GM03348 (cell line): ENCODE results near the gene C19orf85.

Source experiments
- DNase-seq: peaks from one replicate; pipeline ENCODE4 v3.0.0; 2012; ENCODE audit warnings: low spot score

C19orf85 gene

GRCh38 chr19:55477905-55478304 lies 13.4 kb upstream of the C19orf85 start:
- DNase-seq, result no peak

- DNase-seq, result peak; percentile 97
Observed at GRCh38 chr19:55476100-55476775, 11.7 kb upstream of the C19orf85 start, which contains the start of gene ZNF628. Gene ZNF628, plus strand, starts transcription at chr19:55476617. Its CDS starts 3,294 bp downstream, at chr19:55479911.

GRCh38 chr19:55474269-55475265 lies 10.0 kb upstream of the C19orf85 start:
- DNase-seq, result no peak

- no peak for DNase-seq
Observed at GRCh38 chr19:55473225-55474012, 8.9 kb upstream of the C19orf85 start.

GRCh38 chr19:55472463-55472862 lies 7.9 kb upstream of the C19orf85 start:
- peak; percentile 56 for DNase-seq

GRCh38 chr19:55471266-55471665 lies 6.7 kb upstream of the C19orf85 start:
- DNase-seq, result no peak

- no peak for DNase-seq
Observed at GRCh38 chr19:55468054-55468393, 3.5 kb upstream of the C19orf85 start.

- DNase-seq, result peak; percentile 90
Observed at GRCh38 chr19:55467236-55468053, 2.9 kb upstream of the C19orf85 start.

- no peak for DNase-seq
Observed at GRCh38 chr19:55466241-55466614, 1.7 kb upstream of the C19orf85 start.

- no peak for DNase-seq
Observed at GRCh38 chr19:55465460-55466240, 1.1 kb upstream of the C19orf85 start.

GRCh38 chr19:55464039-55464661 lies 401 bp downstream of the C19orf85 start:
- DNase-seq, result no peak

GRCh38 chr19:55463583-55464031 lies 944 bp downstream of the C19orf85 start:
- no peak for DNase-seq

- DNase-seq, result no peak
Observed at GRCh38 chr19:55462722-55463121, 1.8 kb downstream of the C19orf85 start.

GRCh38 chr19:55461974-55462626 lies 2.5 kb downstream of the C19orf85 start:
- DNase-seq, result peak; percentile 58

GRCh38 chr19:55461259-55461973 lies 3.1 kb downstream of the C19orf85 start, which contains the start of gene ISOC2:
Gene ISOC2, minus strand, starts transcription at chr19:55461642. Its CDS starts 5,156 bp downstream, at chr19:55456486.
- DNase-seq, result peak; percentile 99

- DNase-seq, result peak; percentile 96
Observed at GRCh38 chr19:55460670-55461258, 3.8 kb downstream of the C19orf85 start.

- DNase-seq, result no peak
Observed at GRCh38 chr19:55459950-55460657, 4.4 kb downstream of the C19orf85 start.

GRCh38 chr19:55459551-55459949 lies 5.0 kb downstream of the C19orf85 start:
- no peak for DNase-seq
